ENCODE results near the gene PAX8.

PAX8 gene

GRCh38 chr2:113219889-113220641 is 58.7 kb downstream of the PAX8 start:
- no peaks in the 10 kb centered on the region for H4K20me1 ChIP-seq (ENCODE audit: insufficient read depth, low read length)
- peak; percentile 35 for DNase-seq
- H3K4me2 ChIP-seq (ENCODE audit: insufficient read depth, low read length) = no peak overlapping the region
- peak; percentile 68 for ATAC-seq (ENCODE audit: insufficient read depth, low read depth)
- no peaks in the 10 kb centered on the region for H3K79me2 ChIP-seq (ENCODE audit: insufficient read depth, low read length)
- H3K4me3 ChIP-seq (ENCODE audit: low read depth in 1 of 2, low read length in 2 of 2) = no peak overlapping the region
- no peaks in the 10 kb centered on the region for H3K9me3 ChIP-seq (ENCODE audit: insufficient read depth, low read length, severe bottlenecking)
- TF ChIP-seq EZH2 (IDR thresholded peaks at IDR 0.05; ENCODE audit: borderline replicate concordance, low read depth, low read length, severe bottlenecking) (no peak), CTCF (IDR thresholded peaks at IDR 0.05; ENCODE audit: borderline replicate concordance, extremely low read depth, low read length, poor library complexity, severe bottlenecking) (no peak)
- no peak overlapping the region for H3K9ac ChIP-seq (ENCODE audit: low read depth, low read length)
- H3K36me3 ChIP-seq (ENCODE audit: insufficient read depth, low read length) = no peaks in the 10 kb centered on the region
- H3K27ac ChIP-seq (ENCODE audit: low read length) = no peak overlapping the region
- H3K27me3 ChIP-seq (ENCODE audit: insufficient read depth, low read length, poor library complexity) = no peaks in the 10 kb centered on the region
- no peaks in the 10 kb centered on the region for H3K4me1 ChIP-seq (ENCODE audit: insufficient read depth, low read length)
- no peak overlapping the region for H2AFZ ChIP-seq (ENCODE audit: low read depth, low read length)

GRCh38 chr2:113219525-113219888 is 59.2 kb downstream of the PAX8 start:
- Histone ChIP-seq H3K9ac (ENCODE audit: low read depth, low read length) (no peak overlapping the region), H3K4me3 (ENCODE audit: low read depth in 1 of 2, low read length in 2 of 2) (no peak overlapping the region), H3K4me1 (ENCODE audit: insufficient read depth, low read length) (no peaks in the 10 kb centered on the region), H3K79me2 (ENCODE audit: insufficient read depth, low read length) (no peaks in the 10 kb centered on the region), H3K4me2 (ENCODE audit: insufficient read depth, low read length) (no peak overlapping the region), H2AFZ (ENCODE audit: low read depth, low read length) (no peak overlapping the region), H3K27ac (ENCODE audit: low read length) (no peak overlapping the region), H4K20me1 (ENCODE audit: insufficient read depth, low read length) (no peaks in the 10 kb centered on the region), H3K27me3 (ENCODE audit: insufficient read depth, low read length, poor library complexity) (no peaks in the 10 kb centered on the region), H3K36me3 (ENCODE audit: insufficient read depth, low read length) (no peaks in the 10 kb centered on the region), H3K9me3 (ENCODE audit: insufficient read depth, low read length, severe bottlenecking) (no peaks in the 10 kb centered on the region)
- DNase-seq (no peak), ATAC-seq (ENCODE audit: insufficient read depth, low read depth) (no peak)
- TF ChIP-seq EZH2 (IDR thresholded peaks at IDR 0.05; ENCODE audit: borderline replicate concordance, low read depth, low read length, severe bottlenecking) = no peak
- TF ChIP-seq CTCF (IDR thresholded peaks at IDR 0.05; ENCODE audit: borderline replicate concordance, extremely low read depth, low read length, poor library complexity, severe bottlenecking) = no peak

GRCh38 chr2:113219092-113219441 is 59.7 kb downstream of the PAX8 start:
- no peaks in the 10 kb centered on the region for H3K4me1 ChIP-seq (ENCODE audit: insufficient read depth, low read length)
- no peaks in the 10 kb centered on the region for H3K79me2 ChIP-seq (ENCODE audit: insufficient read depth, low read length)
- H3K4me3 ChIP-seq (ENCODE audit: low read depth in 1 of 2, low read length in 2 of 2) = no peak overlapping the region
- ATAC-seq (ENCODE audit: insufficient read depth, low read depth) = no peak
- H4K20me1 ChIP-seq (ENCODE audit: insufficient read depth, low read length) = no peaks in the 10 kb centered on the region
- no peak overlapping the region for H3K9ac ChIP-seq (ENCODE audit: low read depth, low read length)
- H3K27me3 ChIP-seq (ENCODE audit: insufficient read depth, low read length, poor library complexity) = no peaks in the 10 kb centered on the region
- H3K27ac ChIP-seq (ENCODE audit: low read length) = no peak overlapping the region
- no peak for DNase-seq
- no peak overlapping the region for H2AFZ ChIP-seq (ENCODE audit: low read depth, low read length)
- no peaks in the 10 kb centered on the region for H3K36me3 ChIP-seq (ENCODE audit: insufficient read depth, low read length)
- no peaks in the 10 kb centered on the region for H3K9me3 ChIP-seq (ENCODE audit: insufficient read depth, low read length, severe bottlenecking)
- no peak for TF ChIP-seq CTCF (IDR thresholded peaks at IDR 0.05; ENCODE audit: borderline replicate concordance, extremely low read depth, low read length, poor library complexity, severe bottlenecking)
- no peak for TF ChIP-seq EZH2 (IDR thresholded peaks at IDR 0.05; ENCODE audit: borderline replicate concordance, low read depth, low read length, severe bottlenecking)
- no peak overlapping the region for H3K4me2 ChIP-seq (ENCODE audit: insufficient read depth, low read length)

Data from DND-41 (cell line).